Vagina (tissue), 2 donors: Measurements from ENCODE around the gene HTR1B.

ENCODE experiments used
- POLR2A ChIP-seq, 2 donors: fragments of 450-650 bp; IDR thresholded peaks; one replicate each; pipeline ENCODE4 v1.6.1; 2017; ENCODE audit warnings: antibody characterized with exemption in 2 of 2, mild to moderate bottlenecking in 2 of 2, moderate library complexity in 2 of 2
- POLR2AphosphoS5 ChIP-seq, 2 donors: sonication (generic); formaldehyde crosslinking; IDR thresholded peaks; one replicate each; pipeline ENCODE4 v1.9.0; 2017; ENCODE audit warnings: antibody characterized with exemption in 2 of 2, mild to moderate bottlenecking in 2 of 2, low read depth in 1 of 2; ENCODE audit not compliant: insufficient read depth in 1 of 2

GRCh38 chr6:77415706-77416105, 47.6 kb downstream of the HTR1B start:
- TF ChIP-seq POLR2AphosphoS5 (IDR thresholded peaks at IDR 0.05; ENCODE audit: insufficient read depth in 1 of 2, low read depth in 1 of 2), result no peak
- TF ChIP-seq POLR2A (IDR thresholded peaks at IDR 0.05), result no peak
